ENCODE data around the gene SERINC3.
A peak's percentile ranks its signal among the peaks of the same experiment; 100 is the strongest.
"Not testable (repeated sequence)": the region's sequence is repeated elsewhere in the genome, so short reads cannot be mapped to it uniquely, and the experiment has no call there.

SERINC3 gene

GRCh38 chr20:44475694-44476560 lies 45.9 kb downstream of the SERINC3 start, which contains the start of gene TTPAL:
Gene TTPAL (plus strand): TSS chr20:44475874. CDS start chr20:44480000, 4,126 bp downstream.
- Histone ChIP-seq H3K4me1 (ENCODE audit: control insufficient read depth, insufficient read depth, low read length) (peaks cover 3% of the 10 kb centered on the region), H3K4me3 (ENCODE audit: low read depth, low read length) (peak within 1 kb of the TSS; percentile 92), H3K9ac (ENCODE audit: low read depth, low read length) (peak within 1 kb of the TSS; percentile 88)

GRCh38 chr20:44475372-44475693 lies 46.5 kb downstream of the SERINC3 start:
- no peak overlapping the region for H3K9ac ChIP-seq (ENCODE audit: low read depth, low read length)

More at GRCh38 chr20:44475694-44476560, 45.9 kb downstream of the SERINC3 start, which contains the start of gene TTPAL:
- no peaks in the 10 kb centered on the region for H3K9me3 ChIP-seq (ENCODE audit: control insufficient read depth, insufficient read depth, low read length)
- no peaks in the 10 kb centered on the region for H3K36me3 ChIP-seq (ENCODE audit: control insufficient read depth, insufficient read depth, low read length)
- H3K27me3 ChIP-seq (ENCODE audit: control insufficient read depth, insufficient read depth, low read length) = no peaks in the 10 kb centered on the region

GRCh38 chr20:44472283-44472682 lies 49.6 kb downstream of the SERINC3 start:
- not testable (repeated sequence) for H3K9ac ChIP-seq (ENCODE audit: low read depth, low read length); H3K4me3 ChIP-seq (ENCODE audit: low read depth, low read length); H3K9me3 ChIP-seq (ENCODE audit: control insufficient read depth, insufficient read depth, low read length); H3K4me1 ChIP-seq (ENCODE audit: control insufficient read depth, insufficient read depth, low read length); H3K27me3 ChIP-seq (ENCODE audit: control insufficient read depth, insufficient read depth, low read length); H3K36me3 ChIP-seq (ENCODE audit: control insufficient read depth, insufficient read depth, low read length)

More at GRCh38 chr20:44475372-44475693, 46.5 kb downstream of the SERINC3 start:
- Histone ChIP-seq H3K4me3 (ENCODE audit: low read depth, low read length) (peak overlapping the region; percentile 92), H3K9me3 (ENCODE audit: control insufficient read depth, insufficient read depth, low read length) (no peaks in the 10 kb centered on the region), H3K36me3 (ENCODE audit: control insufficient read depth, insufficient read depth, low read length) (no peaks in the 10 kb centered on the region), H3K27me3 (ENCODE audit: control insufficient read depth, insufficient read depth, low read length) (no peaks in the 10 kb centered on the region), H3K4me1 (ENCODE audit: control insufficient read depth, insufficient read depth, low read length) (peaks cover 3% of the 10 kb centered on the region)

- no peak overlapping the region for H3K4me3 ChIP-seq (ENCODE audit: low read depth, low read length)
- no peak overlapping the region for H3K9ac ChIP-seq (ENCODE audit: low read depth, low read length)
- H3K27me3 ChIP-seq (ENCODE audit: control insufficient read depth, insufficient read depth, low read length) = no peaks in the 10 kb centered on the region
- no peaks in the 10 kb centered on the region for H3K9me3 ChIP-seq (ENCODE audit: control insufficient read depth, insufficient read depth, low read length)
- H3K4me1 ChIP-seq (ENCODE audit: control insufficient read depth, insufficient read depth, low read length) = peaks cover 6% of the 10 kb centered on the region
- H3K36me3 ChIP-seq (ENCODE audit: control insufficient read depth, insufficient read depth, low read length) = no peaks in the 10 kb centered on the region
Observed at GRCh38 chr20:44471481-44471882, 50.4 kb downstream of the SERINC3 start.

- Histone ChIP-seq H3K36me3 (ENCODE audit: control insufficient read depth, insufficient read depth, low read length) (no peaks in the 10 kb centered on the region), H3K4me1 (ENCODE audit: control insufficient read depth, insufficient read depth, low read length) (peaks cover 5% of the 10 kb centered on the region), H3K4me3 (ENCODE audit: low read depth, low read length) (no peak overlapping the region), H3K9ac (ENCODE audit: low read depth, low read length) (no peak overlapping the region), H3K9me3 (ENCODE audit: control insufficient read depth, insufficient read depth, low read length) (no peaks in the 10 kb centered on the region), H3K27me3 (ENCODE audit: control insufficient read depth, insufficient read depth, low read length) (no peaks in the 10 kb centered on the region)
Observed at GRCh38 chr20:44470327-44470726, 51.5 kb downstream of the SERINC3 start.

- Histone ChIP-seq H3K9ac (ENCODE audit: low read depth, low read length) (no peak overlapping the region), H3K9me3 (ENCODE audit: control insufficient read depth, insufficient read depth, low read length) (no peaks in the 10 kb centered on the region), H3K27me3 (ENCODE audit: control insufficient read depth, insufficient read depth, low read length) (no peaks in the 10 kb centered on the region), H3K4me1 (ENCODE audit: control insufficient read depth, insufficient read depth, low read length) (peaks cover 3% of the 10 kb centered on the region), H3K36me3 (ENCODE audit: control insufficient read depth, insufficient read depth, low read length) (no peaks in the 10 kb centered on the region), H3K4me3 (ENCODE audit: low read depth, low read length) (no peak overlapping the region)
Observed at GRCh38 chr20:44468044-44468782, 53.7 kb downstream of the SERINC3 start.

GRCh38 chr20:44467289-44467883 lies 54.5 kb downstream of the SERINC3 start:
- Histone ChIP-seq H3K9me3 (ENCODE audit: control insufficient read depth, insufficient read depth, low read length) (no peaks in the 10 kb centered on the region), H3K27me3 (ENCODE audit: control insufficient read depth, insufficient read depth, low read length) (no peaks in the 10 kb centered on the region), H3K4me1 (ENCODE audit: control insufficient read depth, insufficient read depth, low read length) (peaks cover 3% of the 10 kb centered on the region), H3K36me3 (ENCODE audit: control insufficient read depth, insufficient read depth, low read length) (no peaks in the 10 kb centered on the region), H3K4me3 (ENCODE audit: low read depth, low read length) (no peak overlapping the region), H3K9ac (ENCODE audit: low read depth, low read length) (no peak overlapping the region)

- no peaks in the 10 kb centered on the region for H3K36me3 ChIP-seq (ENCODE audit: control insufficient read depth, insufficient read depth, low read length)
- peaks cover 3% of the 10 kb centered on the region for H3K4me1 ChIP-seq (ENCODE audit: control insufficient read depth, insufficient read depth, low read length)
- no peaks in the 10 kb centered on the region for H3K9me3 ChIP-seq (ENCODE audit: control insufficient read depth, insufficient read depth, low read length)
- no peaks in the 10 kb centered on the region for H3K27me3 ChIP-seq (ENCODE audit: control insufficient read depth, insufficient read depth, low read length)
- H3K4me3 ChIP-seq (ENCODE audit: low read depth, low read length) = no peak overlapping the region
- H3K9ac ChIP-seq (ENCODE audit: low read depth, low read length) = no peak overlapping the region
Observed at GRCh38 chr20:44465001-44465560, 56.8 kb downstream of the SERINC3 start.

- Histone ChIP-seq H3K9me3 (ENCODE audit: control insufficient read depth, insufficient read depth, low read length) (no peaks in the 10 kb centered on the region), H3K4me3 (ENCODE audit: low read depth, low read length) (no peak overlapping the region), H3K36me3 (ENCODE audit: control insufficient read depth, insufficient read depth, low read length) (no peaks in the 10 kb centered on the region), H3K4me1 (ENCODE audit: control insufficient read depth, insufficient read depth, low read length) (peaks cover 3% of the 10 kb centered on the region), H3K27me3 (ENCODE audit: control insufficient read depth, insufficient read depth, low read length) (no peaks in the 10 kb centered on the region), H3K9ac (ENCODE audit: low read depth, low read length) (no peak overlapping the region)
Observed at GRCh38 chr20:44464514-44464913, 57.4 kb downstream of the SERINC3 start.

GRCh38 chr20:44463466-44463865 lies 58.4 kb downstream of the SERINC3 start:
- Histone ChIP-seq H3K9me3 (ENCODE audit: control insufficient read depth, insufficient read depth, low read length) (no peaks in the 10 kb centered on the region), H3K4me1 (ENCODE audit: control insufficient read depth, insufficient read depth, low read length) (peaks cover 3% of the 10 kb centered on the region), H3K4me3 (ENCODE audit: low read depth, low read length) (no peak overlapping the region), H3K9ac (ENCODE audit: low read depth, low read length) (no peak overlapping the region), H3K36me3 (ENCODE audit: control insufficient read depth, insufficient read depth, low read length) (no peaks in the 10 kb centered on the region), H3K27me3 (ENCODE audit: control insufficient read depth, insufficient read depth, low read length) (no peaks in the 10 kb centered on the region)

- no peak overlapping the region for H3K9ac ChIP-seq (ENCODE audit: low read depth, low read length)
- H3K36me3 ChIP-seq (ENCODE audit: control insufficient read depth, insufficient read depth, low read length) = no peaks in the 10 kb centered on the region
- H3K4me3 ChIP-seq (ENCODE audit: low read depth, low read length) = no peak overlapping the region
- no peaks in the 10 kb centered on the region for H3K4me1 ChIP-seq (ENCODE audit: control insufficient read depth, insufficient read depth, low read length)
- no peaks in the 10 kb centered on the region for H3K27me3 ChIP-seq (ENCODE audit: control insufficient read depth, insufficient read depth, low read length)
- H3K9me3 ChIP-seq (ENCODE audit: control insufficient read depth, insufficient read depth, low read length) = no peaks in the 10 kb centered on the region
Observed at GRCh38 chr20:44461803-44462174, 60.1 kb downstream of the SERINC3 start.

All from iPS-15b (cell line).